ENCODE measurements around the gene GRID1. TPM values are rescaled to one million over a fixed set of nuclear protein-coding genes. Genes with fewer than 3 reads are reported as not detected.

The GRID1 gene
- polyA plus RNA-seq, 1 of the 3 experiments (the other 2 are of a cell fraction): 0.13 TPM

DNA sequence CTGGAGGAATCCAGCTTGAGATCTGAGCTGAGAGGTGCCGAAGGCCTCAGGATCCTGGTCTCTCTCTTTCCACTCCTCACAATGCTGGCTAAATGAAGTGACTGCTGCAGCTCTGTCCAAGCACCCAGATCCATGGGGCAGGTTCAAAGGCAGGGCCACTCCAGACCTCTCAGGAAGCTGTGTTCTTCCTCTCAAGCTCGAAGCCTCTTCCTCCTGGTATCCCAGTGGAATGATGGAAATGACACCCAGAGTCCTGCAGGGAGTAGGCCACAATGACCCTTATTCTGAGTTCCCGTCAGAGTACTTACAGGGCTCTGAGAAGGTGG lies 574.1 kb downstream of the GRID1 start:
- Histone ChIP-seq H3K36me3 (replicated peaks in 1 of 2; ENCODE audit: control insufficient read depth in 1 of 2, insufficient read depth in 2 of 2, low read length in 1 of 2) (no peaks in the 10 kb centered on the region), H3K4me2 (no peak overlapping the region), H3F3A (replicated peaks; ENCODE audit: insufficient read depth) (no peaks in the 10 kb centered on the region), H3K9me3 (no peaks in the 10 kb centered on the region), H3K4me1 (ENCODE audit: control insufficient read depth in 1 of 2, insufficient read depth in 2 of 2, low read depth in 1 of 2, low read length in 1 of 2) (no peaks in the 10 kb centered on the region; a peak in 2 of 4 replicates), H3K79me2 (ENCODE audit: insufficient read depth) (no peaks in the 10 kb centered on the region), H3K27ac (ENCODE audit: low read depth in 2 of 2, low read length in 1 of 2) (no peak overlapping the region), H4K20me1 (ENCODE audit: insufficient read depth) (no peaks in the 10 kb centered on the region), H3K27me3 (ENCODE audit: insufficient read depth) (no peaks in the 10 kb centered on the region), H2AFZ (ENCODE audit: low read depth) (no peak overlapping the region), H3K4me3 (ENCODE audit: low read depth in 2 of 2, low read length in 1 of 2) (no peak overlapping the region), H3K9ac (no peak overlapping the region), H3K9me2 (no peaks in the 10 kb centered on the region)
- DNase-seq: no peak
- ChIA-PET CTCF (interaction anchor here (0.6 to 1.8 kb wide), 7 partner anchors 11 to 575 kb away, joined by 3 to 5 read pairs (median 3); no protein-coding TSS in a partner anchor), POLR2A (interaction anchor here (0.6 kb wide), 1 partner anchor 260 kb away, joined by 3 read pairs; no protein-coding TSS in a partner anchor)
- TF ChIP-seq GABPA (IDR thresholded peaks at IDR 0.05; ENCODE audit: low read depth) (no peak), POLR2AphosphoS5 (IDR thresholded peaks at IDR 0.05; ENCODE audit: low read depth, low read length) (no peak), YY1 (IDR thresholded peaks at IDR 0.05; ENCODE audit: low read depth) (no peak), SIN3A (IDR thresholded peaks at IDR 0.05; ENCODE audit: borderline replicate concordance, low read depth, low read length) (no peak)
- WGBS (ENCODE audit: low lambda C conversion rate): 24% methylated on average over 2 of the region's 3 CpGs

- no peaks in the 10 kb centered on the region for H3F3A ChIP-seq (replicated peaks; ENCODE audit: insufficient read depth)
- ChIA-PET POLR2A (interaction anchor here (0.6 kb wide), 1 partner anchor 261 kb away, joined by 3 read pairs; no protein-coding TSS in a partner anchor), CTCF (interaction anchor here (0.6 to 1.8 kb wide), 7 partner anchors 16 to 575 kb away, joined by 3 to 5 read pairs (median 3); no protein-coding TSS in a partner anchor)
- H3K4me2 ChIP-seq: no peak overlapping the region
- H3K9me2 ChIP-seq: no peaks in the 10 kb centered on the region
- no peak for DNase-seq
- no peak overlapping the region for H3K4me3 ChIP-seq (ENCODE audit: low read depth in 2 of 2, low read length in 1 of 2)
- no peak overlapping the region for H3K9ac ChIP-seq
- no peaks in the 10 kb centered on the region for H3K9me3 ChIP-seq
- no peaks in the 10 kb centered on the region for H3K79me2 ChIP-seq (ENCODE audit: insufficient read depth)
- H3K27me3 ChIP-seq (ENCODE audit: insufficient read depth): no peaks in the 10 kb centered on the region
- no peaks in the 10 kb centered on the region for H3K36me3 ChIP-seq (replicated peaks in 1 of 2; ENCODE audit: control insufficient read depth in 1 of 2, insufficient read depth in 2 of 2, low read length in 1 of 2)
- no peaks in the 10 kb centered on the region for H4K20me1 ChIP-seq (ENCODE audit: insufficient read depth)
- peaks cover 0 to under 1% of the 10 kb centered on the region in 2 experiments; a peak in 2 of 4 replicates for H3K4me1 ChIP-seq (ENCODE audit: control insufficient read depth in 1 of 2, insufficient read depth in 2 of 2, low read depth in 1 of 2, low read length in 1 of 2)
- no peak overlapping the region for H2AFZ ChIP-seq (ENCODE audit: low read depth)
- no peak overlapping the region for H3K27ac ChIP-seq (ENCODE audit: low read depth in 2 of 2, low read length in 1 of 2)
- WGBS (ENCODE audit: low lambda C conversion rate): 60% methylated on average over 5 of the region's 5 CpGs
- TF ChIP-seq FOXJ3 (CRISPR knock-in tag; IDR thresholded peaks at IDR 0.05): no peak
- TF ChIP-seq RAD21 (IDR thresholded peaks at IDR 0.05; ENCODE audit: low read length): peak; percentile 35; the same call in 1 of the 2 replicates
These were observed 574.6 kb downstream of the GRID1 start for GRCh38 chr10:85791818-85792532.

GRCh38 chr10:85789982-85790789 lies 576.4 kb downstream of the GRID1 start:
- Histone ChIP-seq H3K27ac (ENCODE audit: low read depth in 2 of 2, low read length in 1 of 2) (no peak overlapping the region), H3K9ac (no peak overlapping the region), H3K79me2 (ENCODE audit: insufficient read depth) (no peaks in the 10 kb centered on the region), H3K4me1 (ENCODE audit: control insufficient read depth in 1 of 2, insufficient read depth in 2 of 2, low read depth in 1 of 2, low read length in 1 of 2) (peaks cover 0 to 10% of the 10 kb centered on the region in 2 experiments; a peak in 2 of 4 replicates), H3K36me3 (replicated peaks in 1 of 2; ENCODE audit: control insufficient read depth in 1 of 2, insufficient read depth in 2 of 2, low read length in 1 of 2) (no peaks in the 10 kb centered on the region), H4K20me1 (ENCODE audit: insufficient read depth) (no peaks in the 10 kb centered on the region), H3K9me2 (no peaks in the 10 kb centered on the region), H3K9me3 (no peaks in the 10 kb centered on the region), H3K4me2 (no peak overlapping the region), H3F3A (replicated peaks; ENCODE audit: insufficient read depth) (no peaks in the 10 kb centered on the region), H2AFZ (ENCODE audit: low read depth) (no peak overlapping the region), H3K27me3 (ENCODE audit: insufficient read depth) (no peaks in the 10 kb centered on the region), H3K4me3 (ENCODE audit: low read depth in 2 of 2, low read length in 1 of 2) (no peak overlapping the region)
- 36% methylated on average over 7 of the region's 7 CpGs for WGBS (ENCODE audit: low lambda C conversion rate)
- TF ChIP-seq RFX5 (IDR thresholded peaks at IDR 0.05; ENCODE audit: low read length) (no peak), ELF1 (IDR thresholded peaks at IDR 0.05) (no peak), REST (IDR thresholded peaks at IDR 0.05; ENCODE audit: low read depth, low read length) (no peak), PBX3 (IDR thresholded peaks at IDR 0.05) (no peak), GATA2 (CRISPR knock-in tag; IDR thresholded peaks at IDR 0.05) (no peak), TAF1 (IDR thresholded peaks at IDR 0.05; ENCODE audit: borderline replicate concordance, low read depth, low read length) (no peak), RAD21 (IDR thresholded peaks at IDR 0.05; ENCODE audit: low read length) (no peak), RXRA (IDR thresholded peaks at IDR 0.05; ENCODE audit: borderline replicate concordance, low read depth) (no peak), MEF2A (IDR thresholded peaks at IDR 0.05; ENCODE audit: borderline replicate concordance, low read depth) (no peak), MXI1 (IDR thresholded peaks at IDR 0.05; ENCODE audit: low read depth, low read length) (no peak), FOXM1 (IDR thresholded peaks at IDR 0.05; ENCODE audit: low read depth) (no peak)
- ChIA-PET CTCF (interaction anchor here (0.8 kb wide), 1 partner anchor 586 kb away, joined by 3 read pairs; no protein-coding TSS in a partner anchor), POLR2A (no interaction called here)
- no peak for DNase-seq
